HFFc6 (cell line): Measurements from ENCODE around the gene ACTRT1. TPM values are rescaled to one million over a fixed set of nuclear protein-coding genes. Genes with fewer than 3 reads are reported as not detected.

Experiments used
- DNase-seq: peaks from one replicate; pipeline ENCODE4 v3.0.0-alpha.2; 2018
- H3K27ac Mint-ChIP-seq: 2 replicates; pipeline ENCODE4 v1.8.0; 2020; ENCODE audit warnings: mild to moderate bottlenecking, mixed read lengths
- H3K27me3 Mint-ChIP-seq: 2 replicates; pipeline ENCODE4 v1.8.0; 2021; ENCODE audit warnings: mild to moderate bottlenecking, moderate library complexity, mixed read lengths; ENCODE audit not compliant: insufficient read depth
- H3K36me3 Mint-ChIP-seq: 2 replicates; pipeline ENCODE4 v1.8.0; 2021; ENCODE audit warnings: low read depth, mixed read lengths
- H3K4me1 Mint-ChIP-seq: 2 replicates; pipeline ENCODE4 v1.8.0; 2020; ENCODE audit warnings: low read depth, mixed read lengths
- H3K4me3 Mint-ChIP-seq: 2 replicates; pipeline ENCODE4 v1.8.0; 2020; ENCODE audit warnings: mild to moderate bottlenecking, moderate library complexity, mixed read lengths
- H3K9me3 Mint-ChIP-seq: 2 replicates; pipeline ENCODE4 v1.8.0; 2020; ENCODE audit warnings: mild to moderate bottlenecking, mixed read lengths
- CTCF ChIP-seq: fragments of 200-600 bp; sonication (generic); IDR thresholded peaks from 2 replicates; pipeline ENCODE4 v1.5.0; 2021; ENCODE audit warnings: antibody characterized with exemption, mild to moderate bottlenecking
- total RNA-seq, 6 experiments: library from RNA; stranded (reverse); fragmentation: NEBNext Ultra II Directional; extraction: Animal tissue kit (Norgen Biotek cat#: 25700); gene quantifications; 2 replicates in 1 of 6; 3 replicates in 5 of 6; pipeline ENCODE4 v1.2.3, GENCODE V29; 2021

ACTRT1 gene
- total RNA-seq, 6 experiments from 2014 or later, result not detected

- H3K4me3 Mint-ChIP-seq, result no peak overlapping the region
- no peak overlapping the region for H3K27ac Mint-ChIP-seq
- no peak for TF ChIP-seq CTCF
These were observed 31.5 kb downstream of the ACTRT1 start for GRCh38 chrX:128020701-128021100.

GRCh38 chrX:128019218-128019617, 33.0 kb downstream of the ACTRT1 start:
- DNase-seq, result no peak
- Mint-ChIP-seq H3K4me3 (no peak overlapping the region), H3K27me3 (no peaks in the 10 kb centered on the region), H3K4me1 (no peaks in the 10 kb centered on the region), H3K27ac (no peak overlapping the region), H3K36me3 (peaks cover 5% of the 10 kb centered on the region; the same call in 1 of the 2 replicates), H3K9me3 (peaks cover 23% of the 10 kb centered on the region)
- no peak for TF ChIP-seq CTCF

More at GRCh38 chrX:128020701-128021100, 31.5 kb downstream of the ACTRT1 start:
- DNase-seq, result peak; percentile 0
- no peaks in the 10 kb centered on the region for H3K4me1 Mint-ChIP-seq
- H3K27me3 Mint-ChIP-seq, result no peaks in the 10 kb centered on the region
- H3K36me3 Mint-ChIP-seq, result 0 out of 2 replicates have a peak, but pooled peaks cover 1% of the 10 kb centered on the region
- H3K9me3 Mint-ChIP-seq, result peaks cover 18% of the 10 kb centered on the region

- no peaks in the 10 kb centered on the region for H3K4me1 Mint-ChIP-seq
- no peak overlapping the region for H3K27ac Mint-ChIP-seq
- no peak overlapping the region for H3K4me3 Mint-ChIP-seq
- peaks cover 10% of the 10 kb centered on the region for H3K9me3 Mint-ChIP-seq
- H3K36me3 Mint-ChIP-seq, result peaks cover 5% of the 10 kb centered on the region; the same call in 1 of the 2 replicates
- no peaks in the 10 kb centered on the region for H3K27me3 Mint-ChIP-seq
- no peak for DNase-seq
- TF ChIP-seq CTCF, result no peak
These were observed 40.2 kb downstream of the ACTRT1 start for GRCh38 chrX:128012015-128012414.

GRCh38 chrX:128007882-128008281, 44.3 kb downstream of the ACTRT1 start:
- Mint-ChIP-seq H3K36me3 (no peaks in the 10 kb centered on the region), H3K9me3 (no peaks in the 10 kb centered on the region), H3K27ac (no peak overlapping the region), H3K4me1 (no peaks in the 10 kb centered on the region), H3K4me3 (no peak overlapping the region), H3K27me3 (no peaks in the 10 kb centered on the region)
- TF ChIP-seq CTCF, result no peak
- DNase-seq, result no peak
